HG02938 (cell line): ENCODE measurements around the gene TUSC2.

Source experiments
- ATAC-seq: cut with Tn5 transposase; IDR thresholded peaks from one replicate; pipeline ENCODE4 v1.9.1; 2021; ENCODE audit warnings: mild to moderate bottlenecking, moderate library complexity; ENCODE audit not compliant: unreplicated experiment

TUSC2 gene

GRCh38 chr3:50327943-50328691 lies at the start of gene TUSC2:
TUSC2 (minus strand) TSS chr3:50328223; CDS start chr3:50328099, 124 bp downstream.
- ATAC-seq = peak; percentile 86

- ATAC-seq = no peak
These were observed 47.4 kb upstream of the TUSC2 start for GRCh38 chr3:50375258-50375931.

- no peak for ATAC-seq
These were observed 46.6 kb upstream of the TUSC2 start for GRCh38 chr3:50374363-50375257.

DNA sequence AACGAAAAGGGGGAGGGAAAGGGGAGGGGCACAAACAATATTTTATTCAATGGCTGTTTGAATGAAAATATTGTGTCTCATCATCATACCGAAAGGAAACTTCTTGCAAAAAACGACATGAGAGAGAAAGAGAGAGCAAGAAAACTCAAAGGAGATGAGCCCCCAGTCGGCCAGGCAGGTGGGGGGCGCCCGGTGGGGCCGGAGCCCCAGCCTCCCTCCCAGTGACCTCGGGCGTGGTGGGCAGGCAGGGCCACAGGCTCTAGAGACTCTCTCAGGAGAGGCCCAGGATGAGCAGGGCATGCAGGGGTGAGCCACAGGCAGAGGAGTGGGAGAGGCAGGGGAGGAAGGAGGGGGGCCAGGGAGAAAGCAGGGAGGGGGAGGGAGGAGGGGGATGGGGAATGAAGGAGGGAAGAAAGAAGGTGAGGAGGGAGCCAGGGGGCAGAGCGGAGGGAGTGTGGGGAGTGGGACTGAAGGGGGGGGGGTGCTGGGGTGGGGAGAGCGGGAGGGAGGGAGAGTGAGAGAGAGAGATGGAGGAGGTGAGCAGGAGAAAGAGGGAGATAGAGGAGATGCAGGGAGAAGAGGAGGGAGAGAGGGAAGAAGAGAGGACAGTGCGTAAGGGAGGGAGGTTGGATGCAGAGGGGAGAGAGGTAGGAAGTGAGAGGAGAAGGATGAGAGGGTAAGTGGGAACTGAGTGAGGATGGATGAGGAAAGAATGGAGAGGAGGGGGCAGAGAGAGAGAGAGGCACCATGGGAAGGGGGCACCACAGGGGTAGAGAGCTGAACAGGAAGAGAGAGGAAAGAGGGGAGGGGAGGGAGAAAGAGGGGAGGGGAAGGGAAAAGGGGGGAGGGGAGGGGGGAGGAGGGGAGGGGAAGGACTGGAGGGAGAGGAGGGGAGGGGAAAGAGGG lies 45.4 kb upstream of the TUSC2 start:
- ATAC-seq = no peak

DNA sequence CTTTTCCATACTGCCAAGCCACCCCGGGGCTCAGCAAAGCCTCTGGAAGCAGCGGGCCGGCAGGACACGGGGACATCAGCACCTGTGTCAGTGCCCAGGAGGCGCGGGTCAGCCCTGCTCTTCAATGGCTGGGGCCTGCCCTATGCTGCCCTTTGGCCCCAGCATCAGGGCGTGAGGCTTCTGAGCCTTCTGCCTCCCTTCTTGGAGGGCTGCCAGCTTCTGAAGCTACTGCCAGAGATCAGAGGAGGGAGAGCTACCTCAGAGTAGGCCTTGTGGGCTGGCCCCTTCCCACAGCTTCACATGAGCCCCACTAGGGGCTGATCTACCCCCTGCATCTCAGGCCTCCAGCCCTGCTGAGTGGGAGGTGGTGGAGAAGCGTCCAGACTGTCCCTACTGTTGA lies 44.3 kb upstream of the TUSC2 start:
- no peak for ATAC-seq

DNA sequence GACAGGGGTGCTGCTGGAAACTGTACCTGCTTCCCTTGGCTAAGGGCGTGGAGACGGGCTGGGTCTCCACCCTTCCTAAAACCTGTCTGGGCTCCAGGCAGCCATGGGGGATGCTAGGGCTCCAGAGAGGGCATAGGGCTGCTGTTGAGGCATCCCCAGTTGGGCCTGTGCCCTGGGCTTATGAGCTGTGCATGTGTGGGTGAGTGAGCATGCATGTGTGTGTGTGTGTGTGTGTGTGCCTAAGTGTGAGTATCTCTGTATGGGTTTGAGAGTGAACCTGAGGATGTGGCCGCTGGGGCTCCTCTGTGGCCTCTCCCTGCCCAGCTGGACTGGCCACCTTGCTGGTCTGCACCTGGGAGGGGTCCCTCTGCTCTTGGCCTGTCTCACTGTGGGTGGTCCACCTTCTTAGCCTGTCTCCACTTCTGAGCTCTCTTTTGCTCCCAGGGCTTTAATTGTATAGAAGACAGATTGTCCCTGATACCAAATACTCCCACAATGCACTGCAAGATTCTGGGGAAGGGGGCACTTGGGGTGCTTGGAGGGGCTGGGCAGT lies 43.2 kb upstream of the TUSC2 start:
- ATAC-seq = no peak

DNA sequence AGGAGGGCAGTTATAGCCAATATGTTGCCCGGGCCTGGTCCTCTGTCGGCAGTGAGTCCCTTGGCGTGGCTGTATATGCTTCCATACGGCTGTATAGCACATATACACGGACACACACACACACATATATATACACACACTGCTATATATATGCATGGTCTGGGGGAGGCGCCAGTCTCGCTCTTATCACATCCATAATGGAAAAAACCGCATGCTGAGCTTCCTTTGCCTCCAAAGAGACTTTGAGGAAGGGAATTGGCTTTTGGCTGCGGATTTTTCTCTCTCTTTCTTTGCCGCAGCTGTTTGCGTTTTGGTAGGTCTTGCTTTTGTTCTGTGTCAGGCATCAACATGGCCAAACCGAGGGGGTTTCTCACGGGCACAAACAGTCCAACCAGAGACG lies 42.6 kb upstream of the TUSC2 start:
- ATAC-seq = no peak

DNA sequence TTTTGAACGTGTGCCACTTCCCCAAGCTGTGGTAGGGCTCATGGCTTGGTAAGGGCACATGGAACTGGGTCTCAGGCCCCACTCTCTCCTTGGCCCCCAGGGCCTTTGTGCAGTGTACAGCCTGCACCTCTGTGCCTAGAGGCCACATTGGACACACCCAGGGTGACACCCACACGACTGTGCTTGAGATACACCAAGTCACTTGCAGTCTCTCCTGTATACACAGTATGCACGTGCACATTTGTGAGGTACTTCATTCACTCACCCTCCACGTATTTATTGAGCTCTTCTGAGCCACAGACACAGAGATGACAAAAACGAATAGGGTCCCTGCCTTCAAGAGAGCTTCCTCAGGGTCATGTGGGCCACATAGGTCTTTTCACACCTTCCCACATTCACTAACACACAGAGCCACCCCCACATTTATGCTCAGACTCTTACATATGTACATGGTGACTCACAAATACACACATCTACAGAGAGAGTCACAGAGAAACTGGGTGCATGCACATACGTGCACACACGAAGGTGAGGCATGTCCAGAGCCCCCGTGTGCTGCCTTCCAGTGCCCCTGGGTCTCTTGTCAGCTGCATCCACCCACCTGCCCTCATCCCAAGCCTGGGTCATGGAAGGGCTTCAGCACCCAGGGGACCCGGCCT lies 41.1 kb upstream of the TUSC2 start:
- no peak for ATAC-seq

- no peak for ATAC-seq
These were observed 37.8 kb upstream of the TUSC2 start for GRCh38 chr3:50365842-50366220.

DNA sequence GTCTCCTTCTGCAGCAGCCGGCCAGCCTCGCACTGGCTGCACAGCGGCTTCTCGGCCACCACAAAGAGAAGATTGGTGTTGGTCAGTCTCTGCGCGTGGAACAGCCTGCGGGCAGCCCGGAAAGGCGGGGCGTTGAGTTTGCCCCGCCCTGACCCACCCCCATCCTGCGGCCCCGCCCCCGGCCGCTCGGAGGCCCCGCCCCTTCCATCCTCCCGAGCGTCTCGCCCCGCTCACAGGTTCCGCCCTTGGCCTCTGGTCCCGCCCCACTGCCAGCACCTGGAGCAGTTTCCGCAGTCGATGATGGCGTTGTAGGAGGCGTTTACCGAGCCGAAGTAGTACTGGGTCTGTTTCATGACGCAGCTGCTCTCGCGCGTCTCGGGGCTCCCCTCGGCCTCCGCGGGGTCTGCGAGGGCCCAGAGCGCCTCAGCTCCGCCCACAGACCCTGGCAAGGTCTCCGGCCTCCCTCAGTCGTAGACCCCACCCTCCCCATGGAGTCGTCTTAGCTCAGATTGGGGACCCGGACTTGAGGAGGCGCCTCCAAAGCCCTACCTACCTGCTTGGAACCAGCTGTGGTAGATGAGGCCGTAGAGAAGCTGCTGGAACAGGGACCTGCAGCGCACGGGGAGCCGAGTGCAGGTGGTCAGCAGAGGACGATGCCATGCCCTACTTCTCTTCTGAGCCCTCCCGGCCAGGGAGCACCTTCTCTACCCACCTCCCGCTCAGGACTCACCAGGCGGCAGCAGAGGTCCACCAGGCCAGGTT lies 37.2 kb upstream of the TUSC2 start:
- peak; percentile 78 for ATAC-seq

DNA sequence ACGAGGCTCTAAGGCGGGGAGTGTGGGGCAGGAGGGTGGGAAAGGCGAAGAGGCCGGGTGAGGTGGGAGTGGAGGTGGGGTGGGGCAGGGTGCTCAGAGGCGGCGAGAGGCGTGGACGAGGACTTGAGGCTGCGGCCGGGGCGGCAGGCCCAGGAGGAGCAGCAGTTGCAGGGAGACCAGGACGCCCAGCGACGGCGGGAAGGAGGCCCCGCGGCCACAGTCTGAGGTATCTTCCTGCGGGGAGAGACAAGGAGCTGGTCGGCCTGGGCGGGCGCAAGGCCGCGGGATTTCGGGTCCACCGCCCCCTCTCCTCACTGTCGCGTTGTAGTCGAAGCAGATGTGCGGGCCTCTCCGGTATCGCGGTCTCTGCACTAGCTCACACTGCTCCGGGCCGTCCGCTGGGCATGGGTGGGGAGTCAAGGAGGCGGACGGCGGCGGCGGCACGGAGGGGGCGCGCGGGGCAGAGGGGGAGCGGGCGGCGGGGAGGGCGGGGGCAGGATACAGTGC lies 36.6 kb upstream of the TUSC2 start:
- ATAC-seq = peak; percentile 19

GRCh38 chr3:50359760-50360110 lies 31.7 kb upstream of the TUSC2 start:
- ATAC-seq = peak; percentile 7

GRCh38 chr3:50358911-50359759 lies 31.1 kb upstream of the TUSC2 start, which contains the start of gene TMEM115:
TMEM115 (minus strand) TSS chr3:50359521; CDS start chr3:50359063, 458 bp downstream.
- peak; percentile 97 for ATAC-seq

DNA sequence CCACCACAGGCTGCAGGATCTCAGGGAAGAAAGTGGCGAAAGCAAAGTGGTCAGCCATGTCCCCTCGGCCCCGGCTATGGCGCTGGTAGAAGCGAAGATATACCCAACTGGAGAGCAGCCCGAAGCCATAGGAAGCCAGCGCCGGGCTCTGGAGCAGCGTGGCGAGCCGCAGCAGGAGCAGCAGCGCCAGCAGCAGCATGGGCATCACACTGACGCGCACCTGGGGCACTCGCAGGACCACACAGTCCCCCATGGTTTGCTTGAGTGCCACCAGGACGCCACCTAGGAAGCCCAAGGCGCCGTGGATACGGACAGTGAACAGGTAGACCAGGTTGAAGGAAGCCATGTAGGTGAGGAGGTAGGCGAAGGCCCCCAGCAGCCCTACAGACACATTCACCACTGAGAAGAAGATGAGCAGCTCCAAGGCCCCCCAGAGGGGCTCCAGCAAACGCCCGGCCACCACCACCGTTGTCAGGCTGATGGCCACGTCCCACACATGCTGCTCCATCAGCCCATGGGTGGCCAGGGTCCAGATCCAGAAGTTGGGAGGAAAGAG lies 30.4 kb upstream of the TUSC2 start:
- ATAC-seq = no peak

GRCh38 chr3:50357481-50357880 lies 29.5 kb upstream of the TUSC2 start:
- ATAC-seq = no peak

DNA sequence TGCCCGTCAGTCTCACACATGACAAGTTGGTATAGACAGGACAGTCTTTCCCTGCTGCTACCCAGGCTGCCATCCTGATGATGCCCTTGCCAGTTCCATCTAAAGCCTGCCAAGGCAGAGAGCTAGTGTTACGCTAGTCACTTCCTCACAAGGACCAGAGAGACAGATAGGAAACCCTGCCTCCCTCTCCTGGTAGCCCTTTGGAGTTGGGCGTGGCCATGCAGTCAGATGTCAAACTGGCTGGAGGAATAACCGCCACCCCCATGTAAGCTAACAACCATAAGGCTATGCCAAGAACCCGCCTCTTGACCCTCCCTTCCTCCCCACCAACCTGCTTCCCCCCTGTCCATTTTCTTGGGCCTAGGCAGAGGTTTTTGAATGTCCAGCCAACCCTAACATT lies 28.5 kb upstream of the TUSC2 start:
- ATAC-seq = no peak

DNA sequence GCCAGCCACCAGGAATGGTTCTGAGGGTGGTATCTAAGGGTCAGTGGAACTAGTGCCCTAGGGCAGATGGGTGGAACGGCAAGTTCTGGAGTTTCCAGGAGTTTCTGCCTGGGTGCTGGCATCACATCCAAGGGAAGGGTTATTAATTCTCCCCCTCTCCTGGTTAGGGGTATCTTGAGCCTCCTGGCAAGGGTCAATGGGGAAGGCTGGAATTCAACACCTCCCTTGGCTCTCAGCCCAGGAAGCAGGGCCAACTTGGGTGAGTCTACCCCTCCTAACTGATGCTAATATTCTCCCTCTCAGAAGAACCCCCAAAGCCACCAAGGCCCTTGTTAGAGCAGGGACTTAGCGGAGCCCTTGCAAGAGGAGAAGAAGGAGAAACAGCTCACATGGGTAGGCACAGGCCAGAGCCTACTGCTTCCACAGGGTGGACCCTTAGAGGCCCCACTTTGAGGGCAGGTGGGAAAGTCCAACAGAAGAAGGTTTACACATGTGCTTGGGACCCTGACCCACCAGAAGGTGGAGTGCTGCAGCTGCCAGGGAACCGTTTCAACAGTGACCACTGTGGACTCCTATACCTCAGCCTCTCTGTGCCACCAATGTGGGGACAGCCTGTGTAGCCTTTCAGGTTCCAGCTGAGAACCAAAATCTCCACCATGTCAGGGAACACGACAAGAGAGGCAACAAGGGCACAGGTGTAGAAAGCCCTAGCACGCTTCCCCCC lies 28.0 kb upstream of the TUSC2 start:
- no peak for ATAC-seq
